Thyroid gland (tissue), 4 donors: Measurements from ENCODE around the gene ERC1. TPM values are rescaled to one million over a fixed set of nuclear protein-coding genes. Genes with fewer than 3 reads are reported as not detected.

Experiments
- DNase-seq, 2 donors: peaks; one replicate each; pipeline ENCODE4 v3.0.0-alpha.2; 2019
- H3K27ac ChIP-seq, 3 donors: fragments of 200-600 bp; sonication (generic); 1 replicate in 2 of 3; 2 replicates in 1 of 3; pipeline ENCODE4 v1.5.1; 2016 to 2019; ENCODE audit warnings: mild to moderate bottlenecking in 1 of 3, moderate library complexity in 1 of 3
- H3K27me3 ChIP-seq: fragments of 200-600 bp; sonication (generic); one replicate; pipeline ENCODE4 v1.5.1; 2019
- H3K36me3 ChIP-seq, 2 donors: fragments of 200-600 bp; sonication (generic); one replicate each; pipeline ENCODE4 v1.5.1; 2016 to 2019
- H3K4me1 ChIP-seq, 2 donors: fragments of 200-600 bp; sonication (generic); one replicate each; pipeline ENCODE4 v1.5.1; 2017 to 2019
- H3K4me3 ChIP-seq, 3 donors: fragments of 200-600 bp; sonication (generic); replicated peaks in 1 of 3; 1 replicate in 2 of 3; 2 replicates in 1 of 3; pipeline ENCODE4 v1.5.1; 2016; ENCODE audit warnings: mild to moderate bottlenecking in 1 of 3
- H3K9me3 ChIP-seq: fragments of 200-600 bp; sonication (generic); one replicate; pipeline ENCODE4 v1.5.1; 2017
- POLR2A ChIP-seq, 2 donors: fragments of 450-650 bp; IDR thresholded peaks; one replicate each; pipeline ENCODE4 v1.6.1; 2017; ENCODE audit warnings: antibody characterized with exemption in 2 of 2, mild to moderate bottlenecking in 2 of 2, moderate library complexity in 1 of 2
- WGBS, 2 donors: methylation state at CpG; one replicate each; pipeline ENCODE4 v1.1.5; 2017; 5-methylcytosine and 5-hydroxymethylcytosine counted together
- intact Hi-C: fragments of 100-400 bp; cut with DNase I; formaldehyde crosslinking; loops from one replicate; pipeline ENCODE4 v1.15.1; 2023
- total RNA-seq, 4 donors: library from RNA; depleted of rRNA; stranded (reverse); fragments of >200 nt; gene quantifications; one replicate each; pipeline ENCODE4 v1.2.3, GENCODE V29; 2016
- TF ChIP-seq, protein P1 (sequence below), 6 experiments: fragments of 200-600 bp in 3 of 6; fragments of 450-650 bp in 3 of 6; sonication (generic) in 3 of 6; IDR thresholded peaks; one replicate each; pipeline ENCODE4 v1.5.1; 2016 to 2019; ENCODE audit warnings: antibody characterized with exemption in 6 of 6, mild to moderate bottlenecking in 2 of 6, inconsistent platforms in 1 of 6, moderate library complexity in 1 of 6

Gene ERC1
- total RNA-seq, 4 donors from 2014 or later, result 39.8 to 84.2 (median 75.8) TPM

DNA sequence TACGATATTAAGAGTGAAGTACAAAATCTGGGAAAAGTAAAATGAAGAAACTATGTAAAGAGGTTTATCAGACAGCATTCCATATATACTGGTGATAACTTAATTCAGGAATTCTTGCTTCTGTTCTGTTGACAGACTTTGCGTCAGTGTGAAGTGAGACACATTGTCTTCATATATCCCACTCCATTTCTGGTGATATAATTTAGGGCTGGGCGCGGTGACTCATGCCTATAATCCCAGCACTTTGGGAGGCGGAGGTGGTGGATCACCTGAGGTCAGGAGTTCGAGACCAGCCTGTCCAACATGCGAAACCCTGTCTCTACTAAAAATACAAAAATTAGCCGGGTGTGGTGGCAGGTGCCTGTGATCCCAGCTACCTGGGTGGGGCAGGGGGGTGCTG is 21.2 kb upstream of the ERC1 start:
- intact Hi-C loops, result no loop called here
- Histone ChIP-seq H3K4me3 (no peak overlapping the region), H3K27me3 (no peaks in the 10 kb centered on the region), H3K27ac (no peak overlapping the region), H3K9me3 (no peaks in the 10 kb centered on the region), H3K36me3 (no peaks in the 10 kb centered on the region), H3K4me1 (no peaks in the 10 kb centered on the region)
- no peak for TF ChIP-seq POLR2A (IDR thresholded peaks at IDR 0.05)
- TF ChIP-seq, protein P1, sequence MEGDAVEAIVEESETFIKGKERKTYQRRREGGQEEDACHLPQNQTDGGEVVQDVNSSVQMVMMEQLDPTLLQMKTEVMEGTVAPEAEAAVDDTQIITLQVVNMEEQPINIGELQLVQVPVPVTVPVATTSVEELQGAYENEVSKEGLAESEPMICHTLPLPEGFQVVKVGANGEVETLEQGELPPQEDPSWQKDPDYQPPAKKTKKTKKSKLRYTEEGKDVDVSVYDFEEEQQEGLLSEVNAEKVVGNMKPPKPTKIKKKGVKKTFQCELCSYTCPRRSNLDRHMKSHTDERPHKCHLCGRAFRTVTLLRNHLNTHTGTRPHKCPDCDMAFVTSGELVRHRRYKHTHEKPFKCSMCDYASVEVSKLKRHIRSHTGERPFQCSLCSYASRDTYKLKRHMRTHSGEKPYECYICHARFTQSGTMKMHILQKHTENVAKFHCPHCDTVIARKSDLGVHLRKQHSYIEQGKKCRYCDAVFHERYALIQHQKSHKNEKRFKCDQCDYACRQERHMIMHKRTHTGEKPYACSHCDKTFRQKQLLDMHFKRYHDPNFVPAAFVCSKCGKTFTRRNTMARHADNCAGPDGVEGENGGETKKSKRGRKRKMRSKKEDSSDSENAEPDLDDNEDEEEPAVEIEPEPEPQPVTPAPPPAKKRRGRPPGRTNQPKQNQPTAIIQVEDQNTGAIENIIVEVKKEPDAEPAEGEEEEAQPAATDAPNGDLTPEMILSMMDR (IDR thresholded peaks at IDR 0.05), result no peak
- WGBS, 2 donors, result 88% methylated on average over 8 of the region's 8 CpGs
- no peak for DNase-seq

DNA sequence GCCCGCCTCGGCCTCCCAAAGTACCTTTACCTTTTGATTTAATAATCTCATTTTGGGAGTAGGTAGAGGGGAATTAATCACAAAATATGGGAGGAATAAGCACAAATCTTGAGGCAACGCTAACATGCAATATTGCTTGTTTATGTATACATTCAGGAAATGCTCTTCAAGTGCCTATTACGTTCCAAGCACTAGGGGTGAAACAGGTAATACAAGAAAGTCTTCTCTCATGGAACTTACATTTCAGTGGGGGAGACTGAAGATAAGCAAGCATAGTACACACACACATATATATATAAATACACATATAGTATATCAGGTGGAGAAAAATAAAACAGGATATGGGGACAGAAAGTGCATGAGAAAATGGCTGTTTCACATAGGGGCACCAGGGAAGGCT is 19.0 kb upstream of the ERC1 start:
- intact Hi-C loops, result no loop called here
- 93 to 96% methylated on average over 4 of the region's 4 CpGs for WGBS, 2 donors

DNA sequence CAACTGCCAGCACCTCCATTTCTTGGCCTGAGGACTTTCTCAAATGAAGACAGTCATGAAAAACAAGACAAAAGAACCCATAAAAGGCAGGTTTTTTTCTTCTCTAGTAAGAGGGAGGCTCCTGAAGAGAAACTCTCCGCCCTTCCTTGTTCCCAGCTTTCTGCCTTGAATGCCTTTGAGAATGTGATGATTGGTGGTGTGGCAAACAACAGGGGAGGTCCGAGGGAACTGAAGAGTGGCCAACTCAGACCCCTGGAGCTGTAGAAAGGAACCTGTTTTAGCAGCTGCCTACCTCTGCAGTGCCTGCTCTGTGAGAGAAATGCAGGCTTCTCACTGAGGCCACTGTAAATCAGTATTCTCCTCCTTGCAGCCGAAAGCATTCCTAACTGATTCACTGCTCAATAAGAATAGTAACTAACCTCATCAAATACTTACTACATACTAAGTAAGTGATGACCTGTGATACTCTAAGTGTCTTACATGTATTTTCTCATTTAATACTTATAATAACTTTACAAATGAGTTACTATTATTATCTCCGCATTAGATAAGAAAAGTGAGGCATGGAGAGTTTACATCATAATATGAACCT is 16.7 kb upstream of the ERC1 start:
- no peaks in the 10 kb centered on the region for H3K9me3 ChIP-seq
- TF ChIP-seq, protein P1 (IDR thresholded peaks at IDR 0.05), result no peak
- TF ChIP-seq POLR2A (IDR thresholded peaks at IDR 0.05), result no peak
- no peak for DNase-seq
- no peak overlapping the region for H3K4me3 ChIP-seq
- 90 to 91% methylated on average over 4 of the region's 4 CpGs for WGBS, 2 donors
- H3K4me1 ChIP-seq, result no peaks in the 10 kb centered on the region
- intact Hi-C loops, result no loop called here
- H3K36me3 ChIP-seq, result no peaks in the 10 kb centered on the region
- H3K27ac ChIP-seq, result no peak overlapping the region
- no peaks in the 10 kb centered on the region for H3K27me3 ChIP-seq

More for the DNA sequence above, 19.0 kb upstream of the ERC1 start:
- no peak overlapping the region for H3K4me3 ChIP-seq
- H3K27me3 ChIP-seq, result no peaks in the 10 kb centered on the region
- no peaks in the 10 kb centered on the region for H3K4me1 ChIP-seq
- H3K27ac ChIP-seq, result no peak overlapping the region
- H3K9me3 ChIP-seq, result no peaks in the 10 kb centered on the region
- H3K36me3 ChIP-seq, result no peaks in the 10 kb centered on the region
- DNase-seq, result no peak
- no peak for TF ChIP-seq POLR2A (IDR thresholded peaks at IDR 0.05)
- TF ChIP-seq, protein P1 (IDR thresholded peaks at IDR 0.05), result no peak

- WGBS, 2 donors, result 80 to 85% methylated on average over 6 of the region's 6 CpGs
- H3K9me3 ChIP-seq, result no peaks in the 10 kb centered on the region
These were observed 14.4 kb upstream of the ERC1 start for GRCh38 chr12:976644-977043.

DNA sequence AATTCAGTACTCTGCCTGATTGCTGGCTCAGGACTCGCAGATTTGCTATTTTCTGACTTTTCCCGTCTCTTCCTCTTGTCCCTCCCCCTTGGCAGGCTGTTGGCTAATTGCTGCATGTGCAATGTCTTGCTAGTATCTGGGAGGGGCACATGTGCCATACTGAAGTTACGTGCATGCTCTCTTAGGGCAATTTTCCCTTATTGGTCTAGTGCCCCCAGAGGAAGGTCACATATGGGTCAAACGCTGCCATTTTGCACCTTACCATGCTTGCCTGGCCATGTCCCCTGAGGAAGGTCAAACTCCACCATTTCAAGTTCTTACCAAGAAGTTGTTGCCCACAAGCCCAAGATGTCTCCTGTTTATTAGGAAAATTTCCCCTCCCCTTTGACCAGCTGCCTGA is 13.9 kb upstream of the ERC1 start:
- Histone ChIP-seq H3K27ac (no peak overlapping the region), H3K36me3 (no peaks in the 10 kb centered on the region), H3K9me3 (no peaks in the 10 kb centered on the region), H3K27me3 (no peaks in the 10 kb centered on the region), H3K4me3 (no peak overlapping the region), H3K4me1 (no peaks in the 10 kb centered on the region)
- WGBS, 2 donors, result 83 to 93% methylated on average over 4 of the region's 4 CpGs
- TF ChIP-seq POLR2A (IDR thresholded peaks at IDR 0.05), result no peak
- TF ChIP-seq, protein P1 (IDR thresholded peaks at IDR 0.05), result no peak
- DNase-seq, result no peak
- intact Hi-C loops, result no loop called here

More at GRCh38 chr12:976644-977043, 14.4 kb upstream of the ERC1 start:
- no peak for TF ChIP-seq POLR2A (IDR thresholded peaks at IDR 0.05)
- Histone ChIP-seq H3K27ac (no peak overlapping the region), H3K27me3 (no peaks in the 10 kb centered on the region), H3K4me3 (no peak overlapping the region), H3K36me3 (no peaks in the 10 kb centered on the region), H3K4me1 (no peaks in the 10 kb centered on the region)
- intact Hi-C loops, result no loop called here
- no peak for DNase-seq
